HG02623 (cell line): ENCODE results near the gene KCTD16.

Source experiments
- ATAC-seq: cut with Tn5 transposase; IDR thresholded peaks from one replicate; pipeline ENCODE4 v1.9.1; 2021; ENCODE audit warnings: moderate library complexity; ENCODE audit not compliant: unreplicated experiment

Gene KCTD16

GRCh38 chr5:144393641-144394435 is 223.2 kb downstream of the KCTD16 start:
- ATAC-seq = no peak

- no peak for ATAC-seq
Measured at GRCh38 chr5:144395704-144396103, 225.0 kb downstream of the KCTD16 start.

GRCh38 chr5:144403058-144403457 is 232.4 kb downstream of the KCTD16 start:
- no peak for ATAC-seq

- no peak for ATAC-seq
Measured at GRCh38 chr5:144403817-144404420, 233.2 kb downstream of the KCTD16 start.

- ATAC-seq = no peak
Measured at GRCh38 chr5:144404672-144405071, 234.0 kb downstream of the KCTD16 start.

- ATAC-seq = no peak
Measured at GRCh38 chr5:144405991-144406390, 235.3 kb downstream of the KCTD16 start.

GRCh38 chr5:144406442-144406841 is 235.8 kb downstream of the KCTD16 start:
- ATAC-seq = no peak

GRCh38 chr5:144414202-144415029 is 243.7 kb downstream of the KCTD16 start:
- ATAC-seq = no peak

GRCh38 chr5:144416196-144416595 is 245.5 kb downstream of the KCTD16 start:
- no peak for ATAC-seq

GRCh38 chr5:144418719-144419118 is 248.0 kb downstream of the KCTD16 start:
- no peak for ATAC-seq

- ATAC-seq = no peak
Measured at GRCh38 chr5:144421411-144421810, 250.7 kb downstream of the KCTD16 start.

GRCh38 chr5:144422018-144422727 is 251.5 kb downstream of the KCTD16 start:
- ATAC-seq = no peak

GRCh38 chr5:144427866-144428265 is 257.2 kb downstream of the KCTD16 start:
- ATAC-seq = no peak

GRCh38 chr5:144428326-144428725 is 257.7 kb downstream of the KCTD16 start:
- ATAC-seq = no peak

GRCh38 chr5:144429405-144429804 is 258.7 kb downstream of the KCTD16 start:
- ATAC-seq = no peak

GRCh38 chr5:144429905-144430304 is 259.2 kb downstream of the KCTD16 start:
- ATAC-seq = no peak

GRCh38 chr5:144433140-144433822 is 262.6 kb downstream of the KCTD16 start:
- no peak for ATAC-seq

- no peak for ATAC-seq
Measured at GRCh38 chr5:144433893-144434292, 263.2 kb downstream of the KCTD16 start.

- ATAC-seq = no peak
Measured at GRCh38 chr5:144436007-144436406, 265.3 kb downstream of the KCTD16 start.

GRCh38 chr5:144438237-144438636 is 267.6 kb downstream of the KCTD16 start:
- ATAC-seq = no peak
